ENCODE measurements around the gene SGMS1.
"Not testable (repeated sequence)": the region's sequence is repeated elsewhere in the genome, so short reads cannot be mapped to it uniquely, and the experiment has no call there.

Gene SGMS1

DNA sequence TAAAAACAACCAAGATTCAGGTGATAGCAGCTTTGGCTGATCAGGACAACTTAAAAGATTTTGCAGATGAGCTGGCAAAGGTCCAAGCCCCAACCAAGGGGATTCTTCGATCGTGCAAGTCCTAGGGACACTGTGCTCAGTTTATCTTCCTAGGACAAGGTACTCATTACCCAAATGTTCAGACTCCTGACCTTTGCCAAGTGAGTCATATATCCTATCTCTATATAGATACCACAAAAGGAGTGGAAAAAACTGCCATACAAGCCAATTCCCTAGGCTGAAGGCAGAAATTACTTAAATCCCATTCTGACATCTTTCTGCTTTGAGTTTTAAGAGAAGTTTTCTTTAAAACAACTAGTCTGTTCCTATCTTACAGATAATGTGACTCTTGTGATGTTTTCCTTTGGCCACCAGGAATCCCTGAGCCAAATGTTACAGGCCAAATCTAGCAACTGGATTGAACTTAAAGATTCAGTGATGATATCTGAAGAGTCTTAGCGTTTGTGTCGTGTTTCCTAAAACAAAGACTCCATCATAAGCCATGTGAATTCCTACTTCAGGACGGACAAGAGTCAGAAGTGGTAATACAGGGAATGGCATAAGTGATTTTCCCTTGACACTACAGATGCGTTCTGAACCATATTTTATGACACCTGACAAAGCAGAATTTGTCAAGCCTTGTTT is 229.8 kb downstream of the SGMS1 start:
- no peak for DNase-seq

DNA sequence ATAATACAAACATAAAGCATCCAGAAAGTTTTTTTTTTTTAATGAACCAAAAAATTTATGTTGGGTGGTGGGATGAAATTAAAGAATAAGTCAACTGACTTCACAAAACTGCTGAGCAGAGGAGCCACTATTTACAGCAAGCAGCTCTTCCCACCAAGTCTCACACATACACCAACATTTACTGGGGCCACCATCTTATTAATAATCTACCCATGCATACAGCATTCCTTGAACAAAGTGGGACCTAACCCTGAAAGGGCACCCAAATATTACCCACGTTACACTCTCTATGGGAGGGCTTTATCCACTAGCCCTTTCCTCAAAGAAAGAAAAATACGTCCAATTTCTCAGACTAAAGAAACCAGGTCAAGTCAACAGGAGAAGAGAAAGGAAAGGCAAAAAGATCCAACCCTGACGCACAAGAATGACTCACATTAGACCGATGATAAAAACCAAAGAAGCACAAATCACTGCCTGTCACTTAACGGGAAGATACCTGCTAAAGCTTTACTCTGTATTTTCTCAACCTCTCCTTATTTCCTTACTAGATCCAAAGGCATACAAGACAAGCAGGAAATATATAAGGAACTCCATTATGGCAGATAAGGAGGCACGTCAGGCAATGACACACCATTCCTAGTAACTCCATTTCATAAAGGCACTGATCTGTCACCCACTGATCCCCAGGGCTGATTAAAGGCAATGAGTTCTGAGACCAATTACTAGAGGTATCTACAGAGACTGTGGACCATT is 230.6 kb downstream of the SGMS1 start:
- no peak for DNase-seq

DNA sequence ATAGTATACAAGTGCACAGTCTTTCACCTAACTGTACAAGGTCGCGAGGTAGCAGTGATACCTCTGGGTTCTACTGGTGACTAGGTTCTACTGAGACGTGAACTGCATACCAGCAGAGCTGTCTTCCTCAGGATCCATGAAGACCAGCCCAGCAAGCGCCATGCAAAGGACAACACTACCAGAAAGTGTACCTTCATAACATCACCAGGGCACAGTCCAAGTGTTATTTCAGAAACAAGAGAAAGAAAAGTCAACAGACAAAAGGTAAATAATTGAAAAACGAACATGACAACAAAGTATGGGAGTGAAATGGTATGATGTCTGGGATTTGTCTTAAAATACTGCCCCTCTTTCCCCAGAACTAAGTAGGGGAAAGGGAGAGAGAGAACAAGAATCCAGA is 231.3 kb downstream of the SGMS1 start:
- no peak for DNase-seq

DNA sequence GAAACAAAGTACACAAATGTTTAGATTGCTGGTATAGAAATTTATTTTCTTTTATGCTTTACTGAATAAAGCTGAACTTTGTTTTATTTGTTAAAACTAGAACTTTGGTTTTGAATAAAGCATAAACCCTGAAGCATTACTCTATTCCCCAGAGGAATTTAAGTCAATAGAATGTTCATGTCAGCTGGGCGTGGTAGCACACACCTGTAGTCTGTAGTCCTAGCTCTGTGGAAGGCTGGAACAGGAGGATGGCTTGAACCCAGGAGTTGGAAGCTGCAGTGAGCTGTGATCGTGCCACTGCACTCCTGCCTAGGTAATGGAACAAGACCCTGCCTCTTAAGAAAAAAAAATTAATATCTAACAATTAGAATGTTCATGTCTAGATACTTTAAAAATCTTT is 233.5 kb downstream of the SGMS1 start:
- no peak for DNase-seq

DNA sequence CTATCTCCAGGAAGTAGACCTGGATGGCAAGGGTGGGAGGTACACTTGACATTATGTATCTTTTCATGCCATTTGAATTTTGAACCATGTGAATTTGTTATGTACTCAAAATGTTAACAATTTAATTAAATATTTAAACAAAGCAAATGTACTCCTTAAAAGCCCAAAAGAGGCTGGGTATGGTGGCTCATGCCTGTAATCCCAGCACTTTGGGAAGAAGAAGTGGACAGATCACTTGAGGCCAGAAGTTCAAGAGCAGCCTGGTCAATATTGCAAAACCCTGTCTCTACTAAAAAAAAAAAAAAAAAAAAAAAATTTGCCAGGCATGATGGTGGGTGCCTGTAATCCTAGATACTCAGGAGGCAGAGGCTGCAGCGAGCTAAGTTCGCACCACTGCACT is 235.6 kb downstream of the SGMS1 start:
- no peak for DNase-seq

DNA sequence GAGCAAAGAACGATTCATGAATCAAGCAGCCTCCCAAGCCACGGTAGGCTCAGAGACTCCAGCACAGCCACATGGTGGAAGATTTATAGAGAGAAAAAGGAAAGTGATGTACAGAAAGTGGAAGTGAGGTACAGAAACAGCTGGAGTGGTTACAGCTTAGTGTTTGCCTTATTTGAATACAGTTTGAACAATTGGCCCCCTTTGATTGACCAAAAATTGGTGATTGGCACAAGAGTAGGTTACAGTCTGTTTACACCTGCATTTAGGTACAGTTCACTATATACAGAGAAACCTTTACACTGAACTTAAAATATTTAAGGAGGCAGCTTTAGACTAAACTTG is 236.1 kb downstream of the SGMS1 start:
- DNase-seq: no peak

DNA sequence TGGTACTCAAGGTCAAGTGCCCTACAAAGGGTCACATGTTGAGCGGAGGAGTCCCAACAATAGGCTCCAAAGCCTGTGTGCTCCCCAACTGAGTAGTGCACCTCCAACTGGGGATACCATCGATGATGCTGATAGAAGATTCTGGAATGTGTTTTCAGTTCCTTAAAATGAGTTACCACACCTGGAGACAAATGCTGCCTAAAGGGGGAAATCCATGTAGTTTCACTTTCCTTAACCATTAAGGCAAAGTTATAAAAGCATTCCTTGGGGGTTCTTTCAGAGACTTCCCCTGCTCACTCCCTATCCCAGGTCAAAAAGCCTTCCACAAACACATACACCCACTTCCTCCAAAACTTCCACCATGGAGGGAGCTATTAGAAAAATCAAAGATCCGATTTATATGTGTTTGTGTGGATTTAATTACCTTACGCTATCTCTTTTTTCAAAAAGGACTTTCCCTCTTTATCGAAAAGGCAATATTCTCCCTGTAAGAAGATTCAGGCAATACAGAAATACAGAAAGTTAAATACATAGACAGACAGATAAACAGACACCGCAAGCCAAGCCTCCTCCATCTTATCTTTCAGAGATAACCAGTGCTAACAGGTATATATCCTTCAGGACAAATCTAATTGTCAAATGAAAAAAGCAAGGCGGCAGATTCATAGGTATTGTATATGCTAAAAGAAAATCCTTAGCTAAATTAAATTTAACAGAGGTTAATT is 236.6 kb downstream of the SGMS1 start:
- DNase-seq: no peak

DNA sequence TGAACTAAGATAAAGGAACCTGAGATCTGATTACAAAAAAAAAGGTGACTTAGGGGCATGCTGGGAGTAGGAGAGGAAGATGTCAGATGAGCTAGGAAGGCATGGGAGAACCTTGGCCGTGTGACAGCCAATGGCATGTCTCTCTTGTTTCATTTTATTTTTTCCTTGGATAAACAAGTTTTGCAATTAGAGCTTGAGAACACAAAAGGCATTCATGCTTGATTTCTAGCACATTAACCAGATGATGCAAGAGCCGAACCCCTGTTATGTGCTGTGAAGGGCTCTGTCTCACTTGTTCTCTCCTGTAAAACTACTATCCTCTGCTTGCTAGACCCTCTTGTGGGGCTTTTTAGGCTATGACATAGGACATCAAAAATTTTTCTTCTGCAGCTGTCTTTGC is 238.1 kb downstream of the SGMS1 start:
- no peak for DNase-seq

DNA sequence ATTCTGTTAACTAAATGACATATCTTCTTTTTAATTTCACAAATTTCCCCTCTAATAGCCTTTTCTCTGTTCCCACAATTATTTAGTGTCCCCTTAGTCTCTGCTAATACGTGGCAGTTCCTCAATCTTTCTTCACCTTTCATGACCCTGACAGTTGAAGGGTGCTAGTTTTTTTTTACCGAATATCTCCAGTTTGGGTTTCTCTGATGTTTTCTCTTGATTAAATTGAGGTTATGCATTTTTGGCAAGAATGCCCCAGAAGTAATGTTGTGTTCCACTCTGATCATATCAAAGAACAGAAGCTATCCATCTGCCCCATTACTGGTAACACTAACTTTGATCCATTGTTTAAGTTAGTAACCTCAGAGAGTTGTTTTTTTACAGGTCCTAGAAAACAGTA is 238.9 kb downstream of the SGMS1 start:
- DNase-seq: no peak

DNA sequence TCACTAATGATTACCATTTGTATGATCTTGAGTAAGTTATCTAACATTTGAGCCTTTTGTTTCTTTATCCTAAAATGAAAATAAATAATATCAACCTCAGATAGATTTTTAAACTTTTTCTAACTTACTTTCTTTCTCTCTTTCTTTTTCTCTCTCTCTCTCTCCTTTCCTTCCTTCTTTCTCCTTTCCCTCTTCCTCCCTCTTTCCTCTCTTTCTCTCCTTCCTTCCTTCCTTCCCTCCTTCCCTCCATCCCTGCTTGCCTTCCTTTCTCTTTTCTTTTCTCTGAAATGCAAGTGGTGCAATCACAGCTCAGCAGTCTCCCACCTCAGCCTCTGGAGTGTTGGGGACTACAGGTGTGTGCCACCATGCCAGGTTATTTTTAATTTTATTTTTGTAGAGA is 239.5 kb downstream of the SGMS1 start:
- no peak for DNase-seq

DNA sequence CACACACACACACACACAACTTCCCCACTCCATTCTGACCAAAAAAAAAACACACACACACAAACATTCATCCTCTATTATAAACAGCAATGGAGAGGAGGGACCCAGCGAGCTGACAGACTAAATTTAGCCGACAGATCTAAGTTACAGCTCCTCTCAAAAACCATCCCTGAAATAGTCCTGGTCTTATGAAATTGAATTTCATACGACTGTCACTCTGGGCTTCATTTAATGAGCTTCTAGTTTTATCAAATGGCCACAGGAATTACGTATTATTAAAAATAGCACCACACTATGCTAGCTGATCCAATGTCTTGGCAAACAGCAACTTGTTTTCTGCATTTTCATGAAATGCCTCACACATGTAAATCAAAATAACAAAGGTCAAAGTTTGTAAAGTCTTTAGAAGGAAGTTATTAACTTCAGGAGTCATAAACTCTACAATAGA is 241.2 kb downstream of the SGMS1 start:
- no peak for DNase-seq

DNA sequence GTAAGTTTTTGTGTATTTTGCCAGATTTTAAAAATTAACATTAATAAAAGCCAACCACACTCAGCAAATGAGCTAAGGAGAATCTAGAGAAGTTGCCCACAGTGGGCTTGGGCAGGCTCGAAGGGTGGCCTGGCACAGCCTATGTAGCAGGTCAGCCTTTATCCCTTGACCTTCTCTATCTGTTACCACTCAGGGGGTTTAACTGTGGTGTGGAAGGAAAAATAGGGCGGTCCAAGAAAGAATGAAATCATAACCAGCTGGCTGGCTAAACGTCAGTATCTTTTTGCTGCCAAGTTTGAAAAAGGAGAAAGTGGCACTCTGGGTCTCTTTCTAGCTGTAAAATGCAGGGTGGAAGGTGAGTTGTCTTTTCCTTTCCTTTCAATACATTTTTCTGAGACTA is 242.1 kb downstream of the SGMS1 start:
- no peak for DNase-seq

DNA sequence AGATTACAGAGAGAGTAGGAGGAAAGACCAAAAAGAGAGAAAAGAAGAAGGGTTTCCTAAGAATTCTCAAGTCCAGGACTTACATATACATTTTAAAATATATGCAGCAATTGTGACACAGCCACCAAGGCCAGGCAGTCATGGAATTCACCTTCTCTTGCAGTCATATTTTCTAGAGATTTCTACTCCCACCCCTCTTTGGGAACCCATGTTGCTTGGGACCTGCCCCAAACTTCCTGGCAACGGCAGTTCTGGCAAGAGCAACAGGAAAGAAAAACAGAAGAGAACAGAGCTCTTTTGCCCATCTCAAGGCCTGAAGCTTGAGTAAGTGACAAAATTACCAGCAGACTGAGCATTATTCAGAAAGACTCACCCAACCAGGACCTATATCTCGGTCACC is 244.1 kb downstream of the SGMS1 start:
- DNase-seq: no peak

DNA sequence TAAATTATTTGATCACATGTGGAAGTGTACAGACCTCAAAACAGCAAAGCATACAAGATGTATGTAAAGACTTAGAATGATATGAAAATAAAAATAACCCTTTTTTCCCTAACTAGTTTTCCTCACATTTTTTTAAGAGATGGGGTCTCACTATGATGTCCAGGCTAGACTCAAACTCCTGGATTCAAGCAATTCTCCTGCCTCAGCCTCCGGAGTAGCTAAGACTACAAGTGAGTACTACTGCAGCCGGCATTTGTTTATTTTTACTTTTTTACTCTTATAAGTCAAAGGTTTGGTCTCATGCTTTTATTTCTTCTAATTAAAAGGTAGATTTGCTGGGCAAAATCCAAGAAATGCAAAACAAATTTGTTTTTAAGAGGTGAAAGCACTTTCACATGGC is 248.0 kb downstream of the SGMS1 start:
- no peak for DNase-seq

DNA sequence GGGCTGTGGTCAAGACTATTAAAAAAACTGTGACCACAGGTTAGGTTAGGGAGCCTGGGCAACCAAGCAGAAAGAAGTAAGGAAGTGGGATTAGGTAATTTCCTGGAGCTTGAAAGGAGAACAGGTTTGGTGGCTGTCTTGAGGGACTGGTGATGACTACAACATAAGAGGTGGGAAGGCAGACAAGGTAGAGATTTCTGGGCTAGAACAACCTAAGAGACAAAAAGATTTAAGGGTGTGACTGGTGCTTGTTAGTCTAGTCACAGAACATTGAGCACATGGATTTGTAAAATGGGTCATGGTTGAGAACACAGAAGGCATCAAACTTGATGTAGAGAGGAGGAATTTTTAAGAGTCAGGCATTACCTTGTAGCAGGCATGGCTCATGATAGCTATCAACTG is 248.7 kb downstream of the SGMS1 start:
- DNase-seq: no peak

DNA sequence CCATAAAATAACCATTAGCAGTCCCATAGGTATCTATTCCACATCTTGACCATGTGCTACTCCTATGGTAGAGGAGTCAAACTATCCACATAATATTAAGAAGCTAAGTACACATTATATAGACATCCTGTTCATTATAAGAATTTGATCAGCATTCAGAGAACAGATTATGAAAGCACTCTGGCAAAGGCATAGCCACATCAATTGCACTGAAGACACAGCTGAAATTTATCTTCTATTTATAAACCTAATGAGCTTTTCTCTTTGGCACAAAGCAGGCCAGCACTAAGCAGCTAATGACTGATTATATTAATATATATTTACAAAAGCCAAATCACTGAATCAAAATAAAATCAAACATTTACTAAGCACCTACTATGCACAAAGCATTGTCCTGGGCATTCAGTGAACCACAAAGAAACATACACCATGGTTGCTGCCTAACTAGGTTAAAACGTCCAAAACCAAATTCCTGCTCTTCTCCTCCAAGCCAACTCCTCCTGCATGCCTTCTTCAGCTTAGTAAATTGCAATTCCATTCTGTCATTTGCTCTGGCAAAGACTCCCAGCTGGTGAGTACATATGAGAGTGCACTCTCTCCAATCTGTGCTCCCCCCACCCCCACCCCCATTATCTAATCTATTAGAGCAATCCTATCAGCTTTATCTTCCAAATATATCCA is 249.8 kb downstream of the SGMS1 start:
- DNase-seq: no peak

DNA sequence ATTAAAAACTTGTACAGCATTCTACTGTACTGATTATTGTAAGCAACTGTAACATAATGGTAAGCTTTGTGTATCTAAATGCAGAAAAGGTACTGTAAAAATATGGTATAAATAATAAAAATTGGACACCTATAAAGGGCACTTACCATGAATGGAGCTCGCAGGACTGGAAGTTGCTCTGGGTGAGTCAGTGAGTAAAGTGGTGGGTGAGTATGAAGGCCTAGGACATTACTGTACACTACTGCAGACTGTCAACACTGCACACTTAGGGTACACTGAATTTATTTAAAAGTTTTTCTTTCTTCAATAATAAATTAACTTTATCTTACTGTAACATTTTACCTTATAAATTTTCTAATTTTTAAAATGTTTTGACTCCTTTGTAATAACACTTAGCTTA is 253.8 kb downstream of the SGMS1 start:
- no peak for DNase-seq

DNA sequence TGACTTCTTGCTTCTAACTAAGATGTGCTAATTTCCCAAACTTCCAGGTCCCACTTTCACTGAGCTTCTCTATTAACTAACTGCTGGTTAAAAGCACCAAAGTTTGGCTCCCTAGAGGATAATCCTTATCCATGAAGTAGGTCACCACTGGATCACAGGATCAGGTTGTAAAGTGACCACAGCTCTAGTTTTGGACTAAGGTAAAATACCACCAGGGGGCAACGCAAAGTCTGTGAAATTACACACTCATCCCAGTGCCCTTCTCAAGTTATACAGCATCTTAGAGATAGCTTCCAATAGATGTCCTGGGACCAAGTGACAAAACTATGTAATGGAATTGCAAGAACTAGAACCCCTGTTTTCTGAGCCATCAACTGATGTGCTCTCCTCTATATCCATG is 256.0 kb downstream of the SGMS1 start:
- DNase-seq: no peak

DNA sequence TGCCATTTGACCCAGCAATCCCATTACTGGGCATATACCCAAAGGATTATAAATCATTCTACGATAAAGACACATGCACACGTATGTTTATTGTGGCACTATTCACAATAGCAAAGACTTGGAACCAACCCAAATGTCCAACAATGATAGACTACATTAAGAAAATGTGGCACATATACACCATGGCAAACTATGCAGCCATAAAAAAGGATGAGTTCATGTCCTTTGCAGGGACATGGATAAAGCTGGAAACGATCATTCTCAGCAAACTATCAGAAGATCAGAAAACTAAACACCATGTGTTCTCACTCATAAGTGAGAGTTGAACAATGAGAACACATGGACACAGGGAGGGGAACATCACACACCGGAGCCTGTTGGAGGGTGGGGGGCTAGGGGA is 257.3 kb downstream of the SGMS1 start:
- DNase-seq: not testable (repeated sequence)

DNA sequence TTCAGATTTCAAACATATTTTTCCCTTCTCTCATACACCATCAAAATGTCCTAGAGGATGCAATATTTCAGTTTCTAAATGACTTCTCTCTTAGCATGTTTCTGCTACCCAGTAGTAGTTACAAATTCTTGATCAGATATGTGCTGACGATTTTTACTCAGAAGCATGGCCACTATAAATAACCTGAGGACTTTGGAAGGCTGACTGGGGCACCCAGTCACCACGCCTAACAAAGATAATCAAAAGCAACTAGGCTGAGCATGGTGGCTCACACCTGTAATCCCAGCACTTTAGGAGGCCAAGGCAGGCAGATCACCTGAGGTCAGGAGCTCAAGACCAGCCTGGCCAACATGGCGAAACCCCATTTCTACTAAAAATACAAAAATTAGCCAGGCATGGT is 259.0 kb downstream of the SGMS1 start:
- not testable (repeated sequence) for DNase-seq

DNA sequence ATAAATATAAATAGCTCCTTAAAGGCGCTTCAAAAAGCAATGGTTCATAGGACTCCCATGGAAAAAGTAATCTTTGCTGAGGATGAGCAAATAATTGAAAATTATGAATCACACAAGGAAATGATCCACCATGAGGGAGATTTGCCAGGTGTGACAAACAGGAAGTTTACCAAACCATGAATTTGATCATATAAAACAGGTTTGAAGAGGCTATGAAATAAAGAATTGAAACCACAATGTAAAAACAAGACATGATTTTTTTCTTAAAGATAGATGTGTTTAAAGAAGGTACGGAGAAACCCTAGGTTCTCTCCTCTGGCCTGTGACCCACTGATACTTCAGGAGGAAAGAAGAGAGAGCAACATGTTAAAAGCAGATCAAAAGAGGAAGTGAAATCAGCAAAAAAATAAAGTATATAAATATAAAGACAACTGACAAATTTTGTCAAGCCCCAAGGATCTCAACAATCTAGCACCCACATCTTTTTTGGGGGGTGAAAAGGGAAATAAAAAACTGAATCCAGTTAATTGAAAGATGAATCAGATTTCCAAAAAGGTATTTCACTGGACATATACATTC is 261.1 kb downstream of the SGMS1 start:
- DNase-seq: no peak

DNA sequence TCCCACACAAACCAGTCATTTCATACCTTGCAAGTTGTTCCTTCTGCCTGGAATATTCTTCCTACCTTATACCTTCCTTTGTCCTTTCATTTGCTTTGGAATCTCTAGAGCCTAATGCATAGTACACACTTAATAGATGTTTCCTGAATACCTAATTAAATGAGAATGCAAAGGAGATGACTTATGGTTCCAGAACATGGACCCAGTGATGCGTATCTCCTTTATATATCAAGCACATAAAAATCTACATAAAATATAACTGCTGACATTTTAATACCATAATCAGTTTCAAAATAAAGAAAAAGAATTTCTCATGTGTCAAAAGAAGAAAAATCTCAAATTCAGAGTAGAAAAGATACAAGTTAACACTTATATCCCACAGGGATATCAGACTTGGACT is 261.8 kb downstream of the SGMS1 start:
- DNase-seq: no peak

Measured in effector CD8-positive, alpha-beta T cell (primary cell).